T-helper 1 cell treated with Interleukin-12 subunit alpha and Interleukin-12 subunit beta and Interleukin-4 antibody, amounts not matched to agents 30 μg/mL and 1 μg/mL, for 36 hours (primary cell): ENCODE measurements around the gene RUFY3.
"Not testable (repeated sequence)": the region's sequence is repeated elsewhere in the genome, so short reads cannot be mapped to it uniquely, and the experiment has no call there.

Experiments used
- H3K27ac Mint-ChIP-seq: one replicate; pipeline ENCODE4 v1.8.0; 2021; ENCODE audit warnings: mild to moderate bottlenecking, mixed read lengths
- H3K27me3 Mint-ChIP-seq: one replicate; pipeline ENCODE4 v1.8.0; 2021; ENCODE audit warnings: low read depth, mixed read lengths
- H3K36me3 Mint-ChIP-seq: one replicate; pipeline ENCODE4 v1.8.0; 2021; ENCODE audit warnings: low read depth, mixed read lengths
- H3K4me1 Mint-ChIP-seq: one replicate; pipeline ENCODE4 v1.8.0; 2021; ENCODE audit warnings: low read depth, mixed read lengths
- H3K4me3 Mint-ChIP-seq: one replicate; pipeline ENCODE4 v1.8.0; 2021; ENCODE audit warnings: mild to moderate bottlenecking, moderate library complexity, mixed read lengths
- H3K9me3 Mint-ChIP-seq: one replicate; pipeline ENCODE4 v1.8.0; 2021; ENCODE audit warnings: mixed read lengths

The RUFY3 gene, protein sequence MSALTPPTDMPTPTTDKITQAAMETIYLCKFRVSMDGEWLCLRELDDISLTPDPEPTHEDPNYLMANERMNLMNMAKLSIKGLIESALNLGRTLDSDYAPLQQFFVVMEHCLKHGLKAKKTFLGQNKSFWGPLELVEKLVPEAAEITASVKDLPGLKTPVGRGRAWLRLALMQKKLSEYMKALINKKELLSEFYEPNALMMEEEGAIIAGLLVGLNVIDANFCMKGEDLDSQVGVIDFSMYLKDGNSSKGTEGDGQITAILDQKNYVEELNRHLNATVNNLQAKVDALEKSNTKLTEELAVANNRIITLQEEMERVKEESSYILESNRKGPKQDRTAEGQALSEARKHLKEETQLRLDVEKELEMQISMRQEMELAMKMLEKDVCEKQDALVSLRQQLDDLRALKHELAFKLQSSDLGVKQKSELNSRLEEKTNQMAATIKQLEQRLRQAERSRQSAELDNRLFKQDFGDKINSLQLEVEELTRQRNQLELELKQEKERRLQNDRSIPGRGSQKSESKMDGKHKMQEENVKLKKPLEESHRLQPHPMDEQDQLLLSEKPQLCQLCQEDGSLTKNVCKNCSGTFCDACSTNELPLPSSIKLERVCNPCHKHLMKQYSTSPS

DNA sequence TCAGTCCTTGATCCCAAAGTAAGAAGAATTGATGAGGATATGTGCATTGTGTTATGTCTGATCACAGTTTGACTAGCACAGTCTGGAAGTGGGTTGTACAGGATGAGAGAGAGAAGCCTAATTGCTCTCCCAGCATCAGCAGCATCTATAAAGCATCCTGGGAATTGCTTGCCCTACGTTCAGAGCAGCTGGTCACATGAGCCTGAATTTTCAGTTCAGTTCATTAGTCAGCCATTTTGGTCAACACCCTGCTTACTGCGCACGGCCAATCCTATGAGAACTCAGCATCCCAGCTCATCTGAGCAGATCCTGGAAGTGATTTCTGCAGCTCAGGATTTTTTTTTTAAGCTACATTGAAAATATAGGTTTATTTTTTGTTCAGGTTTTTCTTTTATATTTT is at the start of gene RUFY3:
TSS of gene RUFY3 (plus strand) at position 218 of the 400 bp plus-strand sequence. CDS start 610 bp downstream, outside the sequence.
- Mint-ChIP-seq H3K27me3 (no peaks in the 10 kb centered on the region), H3K9me3 (no peaks in the 10 kb centered on the region), H3K36me3 (no peaks in the 10 kb centered on the region), H3K4me1 (peaks cover 12% of the 10 kb centered on the region), H3K27ac (no peak within 1 kb of the TSS), H3K4me3 (no peak within 1 kb of the TSS)

DNA sequence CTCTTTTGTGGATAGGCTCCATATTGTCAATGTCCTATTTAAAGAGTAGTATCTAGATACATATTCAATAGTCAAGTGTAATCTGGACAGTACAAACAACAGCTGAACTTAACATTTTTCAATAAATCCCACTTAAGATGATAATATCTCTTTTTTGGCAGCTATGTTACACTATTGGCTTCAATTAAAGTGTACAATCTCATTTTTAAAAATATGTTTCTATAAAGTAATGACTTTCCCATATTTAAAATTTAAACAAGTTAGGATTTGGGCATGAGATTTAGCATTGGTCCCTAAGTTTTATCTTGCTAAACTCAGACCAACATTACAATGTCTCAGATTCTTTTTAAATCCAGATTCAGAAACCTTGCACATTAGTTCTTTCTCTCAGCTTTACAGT is 47.6 kb upstream of the RUFY3 start:
- Mint-ChIP-seq H3K4me1 (peaks cover 17% of the 10 kb centered on the region), H3K9me3 (no peaks in the 10 kb centered on the region), H3K4me3 (no peak overlapping the region), H3K27me3 (peaks cover 40% of the 10 kb centered on the region), H3K36me3 (no peaks in the 10 kb centered on the region), H3K27ac (no peak overlapping the region)

DNA sequence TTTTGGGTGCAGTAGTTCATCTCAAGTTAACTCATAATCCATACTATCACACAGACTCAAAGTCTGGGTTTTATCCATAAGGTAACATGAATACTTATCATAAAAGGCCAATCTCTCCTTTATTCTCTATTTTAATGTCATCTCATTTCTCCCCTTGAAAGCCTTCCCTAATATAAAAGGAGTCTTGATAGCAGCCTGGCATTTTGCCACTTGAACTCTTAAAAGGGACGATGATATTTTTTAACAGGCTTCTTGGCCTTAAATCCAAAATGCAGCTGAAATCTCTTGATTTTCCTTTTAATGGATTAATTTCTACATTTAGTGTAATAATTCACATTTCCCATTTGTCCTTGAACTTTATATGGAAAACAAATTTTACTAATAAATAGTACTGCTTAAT is 47.0 kb upstream of the RUFY3 start:
- Mint-ChIP-seq H3K4me1 (peaks cover 17% of the 10 kb centered on the region), H3K27me3 (peaks cover 40% of the 10 kb centered on the region), H3K4me3 (no peak overlapping the region), H3K27ac (no peak overlapping the region), H3K9me3 (no peaks in the 10 kb centered on the region), H3K36me3 (no peaks in the 10 kb centered on the region)

- Mint-ChIP-seq H3K36me3 (no peaks in the 10 kb centered on the region), H3K4me1 (peaks cover 17% of the 10 kb centered on the region), H3K9me3 (no peaks in the 10 kb centered on the region), H3K4me3 (no peak overlapping the region), H3K27ac (peak overlapping the region; percentile 36), H3K27me3 (peaks cover 26% of the 10 kb centered on the region)
These were observed 45.1 kb upstream of the RUFY3 start for GRCh38 chr4:70676554-70677090.

GRCh38 chr4:70678383-70678999 is 43.3 kb upstream of the RUFY3 start:
- H3K4me1 Mint-ChIP-seq = peaks cover 17% of the 10 kb centered on the region
- no peak overlapping the region for H3K4me3 Mint-ChIP-seq
- H3K27ac Mint-ChIP-seq = no peak overlapping the region
- H3K36me3 Mint-ChIP-seq = no peaks in the 10 kb centered on the region
- H3K9me3 Mint-ChIP-seq = no peaks in the 10 kb centered on the region
- peaks cover 22% of the 10 kb centered on the region for H3K27me3 Mint-ChIP-seq

DNA sequence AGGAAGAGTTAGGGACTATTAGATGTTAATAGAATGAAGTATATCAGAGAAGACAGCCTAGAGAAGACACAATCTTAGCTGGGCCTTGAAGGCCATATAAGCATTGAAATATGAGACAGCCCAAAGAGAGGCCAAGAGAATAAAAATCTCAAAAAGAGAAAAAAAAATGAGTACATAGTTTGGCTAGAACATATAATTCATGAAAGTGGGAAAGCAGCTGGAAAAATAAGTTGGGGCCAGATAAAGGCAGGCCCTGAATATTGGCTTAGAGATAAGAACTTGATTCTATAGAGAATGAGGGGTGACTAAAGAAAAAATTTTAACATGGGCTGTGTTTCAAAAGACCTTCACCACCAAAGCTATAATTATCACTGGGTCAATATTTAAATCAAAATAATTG is 40.8 kb upstream of the RUFY3 start:
- H3K9me3 Mint-ChIP-seq = no peaks in the 10 kb centered on the region
- no peaks in the 10 kb centered on the region for H3K36me3 Mint-ChIP-seq
- H3K4me3 Mint-ChIP-seq = no peak overlapping the region
- peaks cover under 1% of the 10 kb centered on the region for H3K27me3 Mint-ChIP-seq
- H3K4me1 Mint-ChIP-seq = peaks cover 17% of the 10 kb centered on the region
- H3K27ac Mint-ChIP-seq = no peak overlapping the region

- Mint-ChIP-seq H3K36me3 (no peaks in the 10 kb centered on the region), H3K4me1 (peaks cover 14% of the 10 kb centered on the region), H3K4me3 (no peak overlapping the region), H3K27ac (no peak overlapping the region), H3K9me3 (no peaks in the 10 kb centered on the region), H3K27me3 (no peaks in the 10 kb centered on the region)
These were observed 40.1 kb upstream of the RUFY3 start for GRCh38 chr4:70681704-70682103.

DNA sequence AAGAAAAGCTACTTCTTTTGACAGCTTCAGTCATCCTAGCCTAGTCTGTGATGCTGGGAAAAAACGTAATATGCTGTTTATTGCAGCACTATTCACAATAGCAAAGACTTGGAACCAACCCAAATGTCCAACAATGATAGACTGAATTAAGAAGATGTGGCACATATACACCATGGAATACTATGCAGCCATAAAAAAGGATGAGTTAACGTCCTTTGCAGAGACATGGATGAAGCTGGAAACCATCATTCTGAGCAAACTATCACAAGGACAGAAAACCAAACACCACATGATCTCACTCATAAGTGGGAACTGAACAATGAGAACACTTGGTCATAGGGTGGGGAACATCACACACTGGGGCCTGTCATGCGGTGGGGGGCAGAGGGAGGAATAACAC is 39.6 kb upstream of the RUFY3 start:
- H3K9me3 Mint-ChIP-seq, H3K27ac Mint-ChIP-seq, H3K27me3 Mint-ChIP-seq, H3K4me3 Mint-ChIP-seq, H3K4me1 Mint-ChIP-seq, H3K36me3 Mint-ChIP-seq: not testable (repeated sequence)

DNA sequence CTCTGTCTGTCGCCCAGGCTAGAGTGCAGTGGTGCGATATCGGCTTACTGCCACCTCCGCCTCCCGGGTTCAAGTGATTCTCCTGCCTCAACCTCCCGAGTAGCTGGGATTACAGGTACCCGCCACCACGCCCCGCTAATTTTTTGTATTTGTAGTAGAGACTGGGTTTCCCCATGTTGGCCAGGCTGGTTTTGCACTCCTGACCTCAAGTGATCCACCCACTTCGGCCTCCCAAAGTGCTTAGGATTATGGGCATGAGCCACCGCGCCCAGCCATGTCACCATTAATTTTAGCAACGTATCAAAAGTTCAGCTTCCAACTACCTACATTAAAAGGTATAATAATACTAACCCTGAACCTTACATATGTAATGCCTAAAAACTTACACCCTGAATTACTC is 34.4 kb upstream of the RUFY3 start:
- Mint-ChIP-seq H3K27ac (peak overlapping the region; percentile 98), H3K9me3 (no peaks in the 10 kb centered on the region), H3K4me3 (peak overlapping the region; percentile 99), H3K4me1 (peaks cover 30% of the 10 kb centered on the region), H3K36me3 (peaks cover 19% of the 10 kb centered on the region), H3K27me3 (no peaks in the 10 kb centered on the region)

DNA sequence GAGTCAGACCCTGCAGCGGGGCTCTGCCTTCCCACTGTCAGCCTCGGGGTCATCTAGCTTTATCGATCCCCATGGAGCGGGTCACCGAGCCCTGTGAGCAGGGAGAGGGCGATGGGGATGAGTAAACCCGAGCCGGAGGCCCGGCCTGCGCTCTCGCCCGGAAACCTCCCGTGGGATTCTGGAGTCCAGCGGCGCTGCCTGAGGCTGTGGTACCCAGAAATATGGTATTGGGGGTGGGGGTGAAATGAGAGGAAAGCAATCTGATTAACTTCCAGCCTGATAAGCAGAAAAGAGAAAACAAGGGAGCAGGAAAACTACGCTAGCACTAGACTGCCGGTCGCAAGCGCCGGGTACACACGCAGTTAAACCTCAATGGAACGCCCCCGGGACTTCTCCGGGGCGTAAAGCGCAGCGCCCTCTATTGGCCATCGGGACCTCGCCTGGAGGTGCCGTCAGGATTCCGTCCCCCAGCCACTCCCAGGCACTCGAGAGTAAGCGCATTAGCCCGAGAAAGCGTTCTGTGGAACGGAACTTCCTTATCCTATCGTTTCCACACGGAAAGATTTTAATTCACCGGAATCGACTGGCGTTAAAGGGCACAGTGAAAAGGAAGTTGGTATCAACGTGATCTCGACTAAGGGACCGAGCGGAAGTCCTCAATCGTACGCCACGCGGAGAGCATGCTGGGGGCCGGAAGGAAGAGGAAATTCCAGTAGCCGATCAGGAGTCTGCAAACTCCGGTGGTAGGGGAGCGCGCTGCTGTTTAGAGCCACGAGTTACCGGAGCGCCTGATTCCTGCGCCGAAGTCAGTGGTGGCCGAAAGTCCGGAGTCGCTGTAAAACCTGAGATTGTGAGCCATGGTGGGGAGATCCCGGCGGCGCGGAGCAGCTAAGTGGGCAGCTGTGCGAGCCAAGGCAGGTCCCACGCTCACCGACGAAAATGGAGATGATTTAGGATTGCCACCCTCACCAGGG is 33.7 kb upstream of the RUFY3 start, which contains the start of gene UTP3:
TSS of gene UTP3 (plus strand) at position 712 of the 974 bp plus-strand sequence. CDS start at position 858, 146 bp downstream.
- peaks cover 19% of the 10 kb centered on the region for H3K36me3 Mint-ChIP-seq
- no peaks in the 10 kb centered on the region for H3K27me3 Mint-ChIP-seq
- peak within 1 kb of the TSS; percentile 98 for H3K27ac Mint-ChIP-seq
- H3K9me3 Mint-ChIP-seq = no peaks in the 10 kb centered on the region
- H3K4me3 Mint-ChIP-seq = peak within 1 kb of the TSS; percentile 99
- peaks cover 30% of the 10 kb centered on the region for H3K4me1 Mint-ChIP-seq

- peak overlapping the region; percentile 99 for H3K4me3 Mint-ChIP-seq
- H3K27ac Mint-ChIP-seq = peak overlapping the region; percentile 98
- peaks cover 30% of the 10 kb centered on the region for H3K4me1 Mint-ChIP-seq
- H3K9me3 Mint-ChIP-seq = no peaks in the 10 kb centered on the region
- H3K36me3 Mint-ChIP-seq = peaks cover 19% of the 10 kb centered on the region
- no peaks in the 10 kb centered on the region for H3K27me3 Mint-ChIP-seq
These were observed 33.0 kb upstream of the RUFY3 start for GRCh38 chr4:70688795-70689231.

DNA sequence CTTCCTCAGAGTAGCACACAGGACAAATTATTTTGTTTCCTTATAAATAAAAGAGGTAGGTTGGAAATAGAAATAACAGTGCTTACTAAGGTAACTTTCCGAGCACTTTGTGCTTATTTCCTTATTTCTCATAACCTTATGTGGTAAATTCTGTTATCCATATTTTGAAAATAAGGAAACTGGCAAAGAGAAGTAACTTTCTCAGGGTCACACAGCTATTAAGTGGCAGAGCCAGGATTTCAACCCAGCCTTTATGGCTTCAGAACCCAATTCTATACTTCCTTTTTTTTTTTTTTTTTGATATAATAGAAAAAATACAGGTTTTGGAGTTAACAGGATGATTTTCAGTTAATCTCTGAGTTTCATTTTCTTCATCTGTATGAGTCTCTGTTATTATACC is 30.1 kb upstream of the RUFY3 start:
- H3K4me1 Mint-ChIP-seq = peaks cover 30% of the 10 kb centered on the region
- no peak overlapping the region for H3K27ac Mint-ChIP-seq
- H3K9me3 Mint-ChIP-seq = no peaks in the 10 kb centered on the region
- no peak overlapping the region for H3K4me3 Mint-ChIP-seq
- no peaks in the 10 kb centered on the region for H3K27me3 Mint-ChIP-seq
- peaks cover 19% of the 10 kb centered on the region for H3K36me3 Mint-ChIP-seq

GRCh38 chr4:70694633-70695032 is 27.1 kb upstream of the RUFY3 start:
- H3K27ac Mint-ChIP-seq = not testable (repeated sequence)

DNA sequence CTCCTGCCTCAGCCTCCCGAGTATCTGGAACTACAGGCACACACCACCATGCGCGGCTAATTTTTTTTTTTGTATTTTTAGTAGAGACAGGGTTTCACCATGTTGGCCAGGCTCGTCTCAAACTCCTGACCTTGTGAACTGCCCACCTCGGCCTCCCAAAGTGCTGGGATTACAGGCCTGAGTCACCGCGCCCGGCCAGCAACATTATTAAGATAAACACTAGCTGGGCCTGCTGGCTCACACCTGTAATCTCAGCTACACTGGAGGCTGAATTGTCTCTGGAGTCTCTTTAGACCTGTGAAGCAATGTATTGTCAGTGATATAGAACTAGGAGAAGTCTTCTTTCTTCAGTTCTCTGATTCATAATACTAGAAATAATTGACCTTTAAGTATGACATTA is 23.3 kb upstream of the RUFY3 start:
- not testable (repeated sequence) for H3K36me3 Mint-ChIP-seq, H3K4me3 Mint-ChIP-seq, H3K27me3 Mint-ChIP-seq, H3K27ac Mint-ChIP-seq, H3K9me3 Mint-ChIP-seq, H3K4me1 Mint-ChIP-seq

More at GRCh38 chr4:70694633-70695032, 27.1 kb upstream of the RUFY3 start:
- peaks cover 16% of the 10 kb centered on the region for H3K4me1 Mint-ChIP-seq
- H3K27me3 Mint-ChIP-seq, H3K4me3 Mint-ChIP-seq, H3K36me3 Mint-ChIP-seq, H3K9me3 Mint-ChIP-seq: not testable (repeated sequence)
